NCI-H510A treated with DMSO at 0.1 percent for 48 hours (cell line): Measurements from ENCODE around the gene DPH2.
A peak's percentile ranks its signal among the peaks of the same experiment; 100 is the strongest.

Experiments used
- DNase-seq: peaks from one replicate; lab custom pipeline; 2025; lab: John Stamatoyannopoulos, UW

DPH2 gene

DNA sequence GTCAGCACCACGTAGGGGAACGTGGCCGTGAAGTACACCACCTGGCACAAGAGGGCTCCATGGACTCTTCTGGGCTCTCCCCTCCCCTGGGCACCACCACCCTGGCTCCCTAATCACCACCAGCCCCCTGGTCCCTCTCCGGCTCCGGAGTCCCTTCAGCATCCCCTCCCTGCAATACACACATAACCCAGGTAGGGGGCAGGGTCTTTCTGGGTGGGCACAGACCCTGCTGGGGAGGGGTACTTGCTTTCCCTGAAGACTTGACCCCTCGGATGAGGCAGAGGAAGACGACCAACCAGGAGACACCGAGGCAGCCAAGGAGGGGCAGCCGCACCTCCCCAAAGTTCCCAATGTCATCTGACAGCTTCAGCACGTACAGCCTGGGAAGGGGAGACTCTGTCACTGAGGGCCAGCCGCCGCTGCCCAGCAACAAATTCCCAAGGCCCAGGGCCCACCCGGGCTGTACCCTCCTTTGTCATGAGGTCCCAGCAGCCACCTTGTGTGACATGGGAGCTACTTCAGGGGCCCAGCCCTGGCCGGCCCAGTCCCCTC is 32.9 kb downstream of the DPH2 start:
- no peak for DNase-seq

DNA sequence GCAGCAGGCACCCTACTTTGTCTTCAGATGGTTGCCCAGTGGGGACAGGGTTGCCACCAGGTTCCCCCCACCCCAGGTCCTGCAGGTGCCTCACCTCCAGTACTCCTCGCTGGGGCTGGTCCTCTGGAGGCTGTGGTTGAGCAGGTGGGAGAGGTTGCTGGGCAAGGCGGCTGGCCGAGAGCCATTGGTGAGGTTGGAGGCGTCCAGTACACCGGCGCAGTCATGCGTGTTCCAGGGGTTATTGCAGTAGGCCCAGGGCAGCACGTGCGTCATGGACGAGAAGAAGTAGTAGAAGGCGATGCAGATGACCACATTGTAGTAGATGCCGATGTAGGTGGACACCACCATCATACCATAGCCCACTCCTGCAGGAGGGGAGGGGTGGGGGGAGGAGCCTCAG is 38.4 kb downstream of the DPH2 start:
- no peak for DNase-seq

- DNase-seq: no peak
These were observed 41.2 kb downstream of the DPH2 start for GRCh38 chr1:44010935-44011471.

- DNase-seq: peak; percentile 45
These were observed 42.6 kb downstream of the DPH2 start for GRCh38 chr1:44012404-44012803.

GRCh38 chr1:44012941-44013609 is 43.3 kb downstream of the DPH2 start:
- no peak for DNase-seq

DNA sequence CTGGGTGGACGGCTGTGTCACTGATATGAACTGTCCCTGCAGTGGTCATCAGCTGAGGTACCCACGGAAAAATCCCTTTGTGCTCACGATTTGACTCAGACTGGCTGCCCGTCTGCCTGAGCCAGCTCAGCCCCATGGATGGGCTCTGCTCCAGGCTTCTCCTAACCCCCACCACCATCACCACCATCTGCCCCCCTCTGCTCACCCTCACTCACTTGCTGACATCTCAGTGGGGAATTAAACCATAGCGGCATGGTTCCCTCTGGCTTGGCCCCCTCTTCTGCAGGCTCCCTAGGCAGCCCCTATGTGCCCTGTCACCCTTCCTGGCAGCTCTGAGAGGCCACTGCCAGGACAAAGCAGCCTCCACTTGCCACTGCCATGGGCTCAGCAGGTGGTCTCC is 44.1 kb downstream of the DPH2 start:
- DNase-seq: no peak

GRCh38 chr1:44014365-44015104 is 44.7 kb downstream of the DPH2 start:
- no peak for DNase-seq

- DNase-seq: no peak
These were observed 45.4 kb downstream of the DPH2 start for GRCh38 chr1:44015206-44015605.

DNA sequence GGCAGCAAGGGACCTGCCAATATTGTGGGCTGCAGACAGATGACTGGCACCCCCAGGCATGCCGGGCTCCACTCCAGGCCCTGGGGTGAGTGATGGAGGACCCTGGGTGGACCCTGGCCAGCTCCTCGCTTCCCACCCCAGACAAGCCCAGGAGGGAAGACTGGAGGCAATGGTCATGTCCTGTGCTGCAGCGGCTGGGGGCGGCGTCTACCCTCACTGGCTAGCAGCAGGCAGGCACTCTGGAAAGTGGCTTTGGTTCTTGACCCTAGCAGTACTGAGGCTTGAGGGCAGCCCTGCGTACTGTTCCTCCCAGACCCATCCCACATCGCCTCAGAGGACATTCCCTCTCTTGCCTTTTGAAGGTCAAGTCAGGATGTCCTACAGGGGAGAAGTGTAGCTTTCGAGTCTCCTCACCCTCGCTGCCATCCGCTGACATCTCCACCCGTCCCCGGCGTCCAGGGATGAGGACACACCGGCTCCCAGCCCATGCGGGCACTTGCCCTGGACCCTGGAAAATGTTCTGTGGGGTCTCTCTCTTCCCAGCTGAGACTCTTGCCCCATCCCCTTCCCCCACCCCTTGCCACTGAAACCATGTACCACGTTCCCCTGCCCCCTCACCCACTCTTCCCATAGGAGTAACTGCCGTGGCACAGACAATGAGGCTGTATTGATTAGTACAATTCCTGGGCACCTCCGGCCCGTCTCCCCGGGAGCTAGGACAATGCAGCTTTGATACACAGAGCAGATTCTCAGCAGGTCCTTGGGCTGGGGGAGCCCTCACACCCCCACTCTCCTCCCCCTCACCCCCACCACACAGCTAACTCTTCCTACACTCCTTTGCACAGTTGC is 46.5 kb downstream of the DPH2 start:
- DNase-seq: no peak

- no peak for DNase-seq
These were observed 47.1 kb downstream of the DPH2 start for GRCh38 chr1:44016890-44017400.

GRCh38 chr1:44019466-44019948 is 49.7 kb downstream of the DPH2 start:
- no peak for DNase-seq

GRCh38 chr1:44020464-44020863 is 50.7 kb downstream of the DPH2 start:
- no peak for DNase-seq

DNA sequence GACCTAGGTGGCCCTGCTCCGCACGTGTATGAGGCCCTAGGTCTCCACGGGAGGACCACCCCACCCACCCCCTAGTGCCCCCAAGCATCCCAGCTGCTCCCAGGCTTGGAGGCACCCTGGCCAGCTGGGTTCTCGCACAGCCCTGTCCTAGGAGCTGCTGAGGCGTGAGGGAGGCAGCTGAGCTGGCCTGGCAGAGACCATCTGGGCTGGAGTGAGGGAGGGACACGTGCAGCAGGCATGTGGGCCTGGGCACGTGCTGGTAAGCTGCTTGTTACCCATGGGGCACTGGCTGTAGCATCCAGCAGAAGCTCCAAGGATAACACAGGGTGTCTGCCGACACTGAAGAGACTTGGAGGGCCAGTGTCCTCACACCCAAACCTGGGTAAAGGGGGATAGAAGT is 51.3 kb downstream of the DPH2 start:
- DNase-seq: no peak

DNA sequence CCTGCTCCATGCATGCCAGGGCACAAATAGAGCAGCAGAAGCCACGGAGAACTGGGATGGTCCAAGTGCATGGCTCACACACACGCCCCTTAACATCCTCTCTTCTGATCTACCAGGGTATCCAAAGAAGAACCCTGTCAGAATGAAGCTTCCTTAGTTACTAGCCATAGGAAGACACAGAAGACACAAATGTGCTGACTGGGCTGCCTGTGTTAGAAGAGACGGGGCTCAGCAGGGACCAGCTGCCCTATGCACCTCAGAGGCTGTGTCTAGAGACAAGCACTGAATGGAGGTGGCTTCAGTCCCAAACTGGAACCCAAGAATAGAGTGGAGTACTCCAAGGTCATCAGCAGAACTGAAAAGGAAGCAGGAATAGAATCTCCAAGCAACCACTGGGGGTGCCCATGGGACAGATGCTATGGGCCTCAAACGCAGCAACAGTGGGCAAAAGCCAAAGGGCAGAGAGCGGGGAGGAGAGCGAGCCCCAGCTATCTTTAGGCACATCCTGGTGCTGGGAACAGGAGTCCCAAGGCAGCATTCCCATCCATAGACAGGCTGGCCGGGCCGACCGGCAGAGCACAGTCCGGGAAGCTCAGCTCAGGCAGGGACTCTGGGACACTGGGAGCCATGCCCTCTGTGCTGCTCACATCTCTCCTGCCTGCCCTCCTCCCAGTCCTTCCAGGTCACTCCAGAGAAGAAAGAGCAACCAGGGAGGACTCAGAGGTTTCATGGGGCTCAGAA is 51.9 kb downstream of the DPH2 start:
- DNase-seq: no peak
